K562 (cell line): ENCODE data around the gene RBM20. TPM values are rescaled to one million over a fixed set of nuclear protein-coding genes. Genes with fewer than 3 reads are reported as not detected.

Source experiments
- ATF7 ChIP-seq: fragments of 450-650 bp; IDR thresholded peaks from 2 replicates; pipeline ENCODE4 v1.7.1; 2014; ENCODE audit warnings: mild to moderate bottlenecking, moderate library complexity
- GABPA ChIP-seq: fragments of 200-800 bp; sonication (Bioruptor generic); conservative IDR thresholded peaks from 2 replicates; pipeline ENCODE4 v1.6.1; 2016; ENCODE audit warnings: low read depth, missing genetic modification characterization, missing compliant biosample characterization
- GTF2A2 ChIP-seq: IDR thresholded peaks from 2 replicates; pipeline ENCODE4 v1.6.1; 2016; ENCODE audit warnings: mild to moderate bottlenecking, missing genetic modification characterization, missing compliant biosample characterization
- KLF1 ChIP-seq: fragments of 450-650 bp; IDR thresholded peaks from 2 replicates; pipeline ENCODE4 v1.6.1; 2016; ENCODE audit warnings: missing genetic modification characterization, missing compliant biosample characterization
- NRF1 ChIP-seq, 2 experiments: fragments of 450-650 bp; IDR thresholded peaks in 1 of 2; conservative IDR thresholded peaks in 1 of 2; 2 replicates each; pipeline ENCODE4 v1.6.1; 2014; ENCODE audit warnings: mild to moderate bottlenecking in 2 of 2
- NUFIP1 ChIP-seq: fragments of 450-650 bp; IDR thresholded peaks from 2 replicates; pipeline ENCODE4 v1.6.1; 2018; ENCODE audit not compliant: partially characterized antibody
- TAF7 ChIP-seq: fragments of 450-650 bp; IDR thresholded peaks from 2 replicates; pipeline ENCODE4 v1.6.1; 2016; ENCODE audit warnings: missing genetic modification characterization, missing compliant biosample characterization
- THRAP3 ChIP-seq: fragments of 450-650 bp; IDR thresholded peaks from 2 replicates; pipeline ENCODE4 v1.6.1; 2016; ENCODE audit warnings: mild to moderate bottlenecking, inconsistent platforms, borderline replicate concordance
- TRIM24 ChIP-seq, 2 experiments: fragments of 450-650 bp; IDR thresholded peaks; 2 replicates each; pipeline ENCODE4 v1.6.1; 2016
- ZSCAN29 ChIP-seq: fragments of 450-650 bp; IDR thresholded peaks from 2 replicates; pipeline ENCODE4 v1.6.1; 2017
- polyA plus RNA-seq, 8 experiments: library from polyadenylated mRNA; depleted of rRNA in 4 of 8; stranded (reverse) in 5 of 8; unstranded in 3 of 8; fragments of >200 nt; fragmentation: Nextera tagmentation in 2 of 8; fragmentation: Illumina TruSeq in 1 of 8; extraction: Ambion mirVana in 2 of 8; extraction: Trizol in 1 of 8; gene quantifications; 2 replicates each; pipeline versions ENCODE4 v1.2.1 to v1.2.3, GENCODE V29; 2011 to 2014; ENCODE audit warnings: inconsistent platforms in 1 of 8, missing spikeins in 1 of 8
- total RNA-seq, 7 experiments: library from RNA; depleted of rRNA in 6 of 7; stranded (reverse); fragments of >200 nt in 6 of 7; fragmentation: Illumina TruSeq in 2 of 7; extraction: Trizol in 2 of 7; gene quantifications; 2 replicates each; pipeline versions ENCODE4 v1.2.1 to v1.2.3, GENCODE V29; 2011 to 2021; ENCODE audit warnings: low replicate concordance in 1 of 7
- TF ChIP-seq, protein P1 (sequence below): fragments of 450-650 bp; formaldehyde crosslinking; IDR thresholded peaks from 2 replicates; pipeline ENCODE4 v1.4.0; 2020; ENCODE audit warnings: mild to moderate bottlenecking, moderate library complexity
- TF ChIP-seq, protein P2 (sequence below): fragments of 450-650 bp; IDR thresholded peaks from 2 replicates; pipeline ENCODE4 v1.6.1; 2017; ENCODE audit warnings: antibody characterized with exemption
- TF ChIP-seq, protein P3 (sequence below): fragments of 250-450 bp; sonication (Bioruptor Pico); IDR thresholded peaks from 2 replicates; pipeline ENCODE4 v1.8.0; 2021; ENCODE audit warnings: borderline replicate concordance, mild to moderate bottlenecking, moderate library complexity; ENCODE audit not compliant: poor library complexity, severe bottlenecking
- TF ChIP-seq, protein P4 (sequence below): fragments of 450-650 bp; IDR thresholded peaks from 2 replicates; pipeline ENCODE4 v1.6.1; 2016; ENCODE audit warnings: low read depth, mild to moderate bottlenecking, moderate library complexity
- TF ChIP-seq, protein P5 (sequence below): fragments of 250-450 bp; sonication (Bioruptor Pico); IDR thresholded peaks from 2 replicates; pipeline ENCODE4 v1.8.0; 2022; ENCODE audit warnings: inconsistent platforms, mild to moderate bottlenecking, moderate library complexity, borderline replicate concordance
- TF ChIP-seq, protein P6 (sequence below): fragments of 450-650 bp; formaldehyde crosslinking; IDR thresholded peaks from 2 replicates; pipeline ENCODE4 v1.4.0; 2022; ENCODE audit warnings: mild to moderate bottlenecking, moderate library complexity

RBM20 gene
- total and polyA plus RNA-seq, 9 of the 15 experiments (the other 6 are each of a cell fraction or from before 2014, with no cell fraction given) = 0.63 to 5.7 (median 3.2) TPM

DNA sequence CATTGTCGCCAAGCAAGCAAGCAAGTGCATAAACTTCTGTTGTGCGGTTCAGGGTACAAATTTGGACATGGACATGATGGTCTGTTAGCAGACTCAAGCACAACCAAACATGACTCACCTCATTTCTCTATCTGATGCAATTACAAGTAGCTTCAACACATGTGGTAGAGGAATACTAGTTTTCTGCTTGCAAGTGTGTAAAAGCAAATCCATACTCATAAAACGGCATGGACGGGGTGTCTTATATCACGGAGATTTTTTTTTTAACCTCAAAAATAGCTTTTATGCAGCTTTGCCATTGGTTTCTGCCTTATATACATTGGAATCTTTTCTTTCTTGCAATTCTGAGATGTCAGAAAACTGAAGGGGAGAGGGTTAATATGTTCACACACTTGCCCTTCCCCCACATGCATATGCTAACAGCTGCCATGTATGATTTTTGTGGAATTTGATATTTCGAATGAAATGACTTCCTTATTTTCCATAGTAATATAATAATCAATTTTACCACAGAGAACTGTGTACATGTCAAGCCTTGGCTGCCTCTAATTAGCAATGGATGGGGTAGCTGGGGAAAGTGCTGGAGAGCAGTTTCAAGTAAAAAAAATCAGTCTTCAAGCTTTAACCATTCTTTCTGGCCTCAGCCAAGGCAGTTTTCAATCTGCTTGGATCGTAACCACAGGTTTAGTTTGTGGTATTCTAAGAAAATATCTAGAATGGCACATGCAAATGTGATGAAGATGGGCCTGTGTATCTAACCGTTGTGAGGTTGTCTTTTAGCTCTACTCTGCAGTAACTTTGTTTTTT lies 121.6 kb downstream of the RBM20 start (continued):
- TF ChIP-seq, protein P1, sequence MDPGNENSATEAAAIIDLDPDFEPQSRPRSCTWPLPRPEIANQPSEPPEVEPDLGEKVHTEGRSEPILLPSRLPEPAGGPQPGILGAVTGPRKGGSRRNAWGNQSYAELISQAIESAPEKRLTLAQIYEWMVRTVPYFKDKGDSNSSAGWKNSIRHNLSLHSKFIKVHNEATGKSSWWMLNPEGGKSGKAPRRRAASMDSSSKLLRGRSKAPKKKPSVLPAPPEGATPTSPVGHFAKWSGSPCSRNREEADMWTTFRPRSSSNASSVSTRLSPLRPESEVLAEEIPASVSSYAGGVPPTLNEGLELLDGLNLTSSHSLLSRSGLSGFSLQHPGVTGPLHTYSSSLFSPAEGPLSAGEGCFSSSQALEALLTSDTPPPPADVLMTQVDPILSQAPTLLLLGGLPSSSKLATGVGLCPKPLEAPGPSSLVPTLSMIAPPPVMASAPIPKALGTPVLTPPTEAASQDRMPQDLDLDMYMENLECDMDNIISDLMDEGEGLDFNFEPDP = no peak
- TF ChIP-seq, protein P2, sequence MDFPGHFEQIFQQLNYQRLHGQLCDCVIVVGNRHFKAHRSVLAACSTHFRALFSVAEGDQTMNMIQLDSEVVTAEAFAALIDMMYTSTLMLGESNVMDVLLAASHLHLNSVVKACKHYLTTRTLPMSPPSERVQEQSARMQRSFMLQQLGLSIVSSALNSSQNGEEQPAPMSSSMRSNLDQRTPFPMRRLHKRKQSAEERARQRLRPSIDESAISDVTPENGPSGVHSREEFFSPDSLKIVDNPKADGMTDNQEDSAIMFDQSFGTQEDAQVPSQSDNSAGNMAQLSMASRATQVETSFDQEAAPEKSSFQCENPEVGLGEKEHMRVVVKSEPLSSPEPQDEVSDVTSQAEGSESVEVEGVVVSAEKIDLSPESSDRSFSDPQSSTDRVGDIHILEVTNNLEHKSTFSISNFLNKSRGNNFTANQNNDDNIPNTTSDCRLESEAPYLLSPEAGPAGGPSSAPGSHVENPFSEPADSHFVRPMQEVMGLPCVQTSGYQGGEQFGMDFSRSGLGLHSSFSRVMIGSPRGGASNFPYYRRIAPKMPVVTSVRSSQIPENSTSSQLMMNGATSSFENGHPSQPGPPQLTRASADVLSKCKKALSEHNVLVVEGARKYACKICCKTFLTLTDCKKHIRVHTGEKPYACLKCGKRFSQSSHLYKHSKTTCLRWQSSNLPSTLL = no peak
- TF ChIP-seq ATF7 (peak; percentile 37; the same call in 1 of the 2 replicates), NRF1 (conservative IDR thresholded peaks at IDR 0.05 in 1 of 2, IDR thresholded peaks at IDR 0.05 in 1 of 2) (no peak), NUFIP1 (no peak), GABPA (tag) (peak; percentile 3; the same call in 1 of the 2 replicates), TAF7 (tag) (0 out of 2 replicates have a peak, but pooled peaks have one; percentile 5), GTF2A2 (tag) (0 out of 2 replicates have a peak, but pooled peaks have one; percentile 36), ZSCAN29 (no peak), TRIM24 (IDR thresholded peaks at IDR 0.05) (peak in 1 of 2 experiments; percentile 47; a peak in 1 of 4 replicates), THRAP3 (no peak), KLF1 (no peak)
- TF ChIP-seq, protein P3, sequence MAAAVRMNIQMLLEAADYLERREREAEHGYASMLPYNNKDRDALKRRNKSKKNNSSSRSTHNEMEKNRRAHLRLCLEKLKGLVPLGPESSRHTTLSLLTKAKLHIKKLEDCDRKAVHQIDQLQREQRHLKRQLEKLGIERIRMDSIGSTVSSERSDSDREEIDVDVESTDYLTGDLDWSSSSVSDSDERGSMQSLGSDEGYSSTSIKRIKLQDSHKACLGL = no peak
- TF ChIP-seq, protein P4, sequence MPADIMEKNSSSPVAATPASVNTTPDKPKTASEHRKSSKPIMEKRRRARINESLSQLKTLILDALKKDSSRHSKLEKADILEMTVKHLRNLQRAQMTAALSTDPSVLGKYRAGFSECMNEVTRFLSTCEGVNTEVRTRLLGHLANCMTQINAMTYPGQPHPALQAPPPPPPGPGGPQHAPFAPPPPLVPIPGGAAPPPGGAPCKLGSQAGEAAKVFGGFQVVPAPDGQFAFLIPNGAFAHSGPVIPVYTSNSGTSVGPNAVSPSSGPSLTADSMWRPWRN = no peak
- TF ChIP-seq, protein P5, sequence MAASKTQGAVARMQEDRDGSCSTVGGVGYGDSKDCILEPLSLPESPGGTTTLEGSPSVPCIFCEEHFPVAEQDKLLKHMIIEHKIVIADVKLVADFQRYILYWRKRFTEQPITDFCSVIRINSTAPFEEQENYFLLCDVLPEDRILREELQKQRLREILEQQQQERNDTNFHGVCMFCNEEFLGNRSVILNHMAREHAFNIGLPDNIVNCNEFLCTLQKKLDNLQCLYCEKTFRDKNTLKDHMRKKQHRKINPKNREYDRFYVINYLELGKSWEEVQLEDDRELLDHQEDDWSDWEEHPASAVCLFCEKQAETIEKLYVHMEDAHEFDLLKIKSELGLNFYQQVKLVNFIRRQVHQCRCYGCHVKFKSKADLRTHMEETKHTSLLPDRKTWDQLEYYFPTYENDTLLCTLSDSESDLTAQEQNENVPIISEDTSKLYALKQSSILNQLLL (CRISPR knock-in tag) = no peak
- TF ChIP-seq, protein P6, sequence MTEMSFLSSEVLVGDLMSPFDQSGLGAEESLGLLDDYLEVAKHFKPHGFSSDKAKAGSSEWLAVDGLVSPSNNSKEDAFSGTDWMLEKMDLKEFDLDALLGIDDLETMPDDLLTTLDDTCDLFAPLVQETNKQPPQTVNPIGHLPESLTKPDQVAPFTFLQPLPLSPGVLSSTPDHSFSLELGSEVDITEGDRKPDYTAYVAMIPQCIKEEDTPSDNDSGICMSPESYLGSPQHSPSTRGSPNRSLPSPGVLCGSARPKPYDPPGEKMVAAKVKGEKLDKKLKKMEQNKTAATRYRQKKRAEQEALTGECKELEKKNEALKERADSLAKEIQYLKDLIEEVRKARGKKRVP (CRISPR knock-in tag) = peak; percentile 78; the same call in 1 of the 2 replicates
